HG03460 (cell line): ENCODE measurements around the gene RHPN2.
"Not testable (repeated sequence)": the region's sequence is repeated elsewhere in the genome, so short reads cannot be mapped to it uniquely, and the experiment has no call there.

ENCODE experiments used
- ATAC-seq: cut with Tn5 transposase; IDR thresholded peaks from one replicate; pipeline ENCODE4 v1.9.1; 2021; ENCODE audit not compliant: unreplicated experiment

The RHPN2 gene

GRCh38 chr19:33066543-33066942, 1.9 kb upstream of the RHPN2 start:
- ATAC-seq, result no peak

- ATAC-seq, result peak; percentile 51
These were observed 263 bp downstream of the RHPN2 start for GRCh38 chr19:33064458-33064791.

DNA sequence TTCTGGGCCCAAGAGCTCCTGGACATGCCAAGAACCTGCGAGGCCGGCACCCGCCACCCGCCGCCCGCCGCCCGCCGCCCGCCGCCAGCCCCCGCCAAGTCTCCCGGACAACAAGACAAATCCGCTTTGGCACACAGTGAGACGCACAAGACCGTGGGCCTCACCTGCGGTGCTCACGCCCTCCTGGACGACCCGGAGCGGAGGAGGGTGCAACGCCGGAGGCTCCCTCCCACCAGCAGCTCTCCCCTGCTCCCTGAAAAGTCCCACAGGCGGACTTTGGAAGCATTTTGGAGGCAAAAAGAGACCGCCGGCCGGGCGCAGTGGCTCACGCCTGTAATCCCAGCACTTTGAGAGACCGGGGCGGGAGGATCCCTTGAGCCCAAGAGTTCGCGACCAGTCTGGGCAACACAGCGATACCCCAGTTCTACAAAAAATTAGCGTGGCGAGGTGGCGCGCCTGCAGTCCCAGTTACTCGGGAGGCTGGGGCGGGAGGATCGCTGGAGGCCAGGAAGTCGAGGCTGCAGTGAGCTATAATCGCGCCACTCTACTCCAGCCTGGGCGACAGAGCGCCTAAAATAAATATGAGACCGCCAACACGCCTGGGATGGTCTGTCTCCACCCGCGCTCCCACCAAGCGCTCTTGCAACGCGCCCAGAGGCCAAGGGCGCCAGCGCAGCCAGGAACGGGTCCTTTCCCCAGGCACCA, 783 bp downstream of the RHPN2 start:
- ATAC-seq, result peak; percentile 29

DNA sequence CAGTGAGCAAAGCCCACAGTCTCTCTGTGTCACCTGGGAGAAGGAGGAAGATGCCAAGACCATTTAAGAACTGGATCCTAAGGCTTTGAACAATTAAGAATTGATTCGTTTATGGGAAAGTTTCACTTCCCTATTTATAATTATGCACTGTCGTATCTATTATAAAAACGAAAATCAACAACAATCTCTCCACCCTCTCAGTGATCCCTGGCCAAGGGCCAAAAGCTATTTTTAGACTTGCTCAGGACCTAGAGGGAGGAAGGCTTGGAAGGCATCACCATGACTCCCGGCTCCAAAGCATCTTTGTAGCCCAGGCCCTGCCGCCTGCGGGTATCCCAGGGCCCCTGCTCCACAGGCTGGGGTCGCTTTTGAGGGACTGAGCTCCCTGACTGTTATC, 1.3 kb downstream of the RHPN2 start:
- no peak for ATAC-seq

DNA sequence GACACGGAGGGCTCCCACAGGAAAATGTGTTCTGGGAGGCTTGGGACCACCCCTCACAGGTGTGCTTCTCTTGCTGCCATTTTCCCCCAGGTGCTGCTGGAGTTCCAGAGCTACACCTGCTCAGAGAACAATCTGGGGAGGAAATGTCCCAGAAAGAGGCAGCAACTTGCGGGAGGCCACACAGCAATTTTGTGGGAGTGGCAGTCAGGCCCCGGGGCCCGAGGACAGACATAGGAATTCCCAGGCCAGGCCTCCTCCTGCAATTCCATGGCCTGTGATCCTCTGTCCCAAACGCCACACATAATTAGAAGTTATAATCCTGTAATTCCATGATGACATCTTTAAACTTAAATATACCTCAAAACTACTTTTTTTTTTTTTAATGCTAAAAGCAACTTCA, 1.8 kb downstream of the RHPN2 start:
- ATAC-seq, result no peak

GRCh38 chr19:33060586-33060985, 4.1 kb downstream of the RHPN2 start:
- no peak for ATAC-seq

DNA sequence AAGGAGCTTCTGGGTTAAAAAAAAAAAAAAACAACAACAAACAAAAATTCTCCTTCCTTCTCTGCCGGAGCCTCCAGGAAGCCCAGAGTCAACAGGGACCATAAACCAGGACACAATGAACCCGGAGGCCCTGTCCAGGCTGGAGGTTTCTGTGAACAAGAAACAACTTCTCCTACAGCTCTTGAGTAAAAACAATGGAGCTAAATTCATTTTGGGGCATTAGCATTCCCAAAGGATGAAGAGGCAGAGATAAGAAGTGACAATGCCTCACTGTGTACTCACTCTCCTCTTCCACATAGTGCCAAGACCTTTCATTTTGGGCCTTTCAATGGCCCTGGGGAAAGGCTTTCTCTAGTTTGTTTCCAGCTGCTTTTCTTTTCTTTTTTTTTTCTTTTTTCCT, 9.0 kb downstream of the RHPN2 start:
- no peak for ATAC-seq

DNA sequence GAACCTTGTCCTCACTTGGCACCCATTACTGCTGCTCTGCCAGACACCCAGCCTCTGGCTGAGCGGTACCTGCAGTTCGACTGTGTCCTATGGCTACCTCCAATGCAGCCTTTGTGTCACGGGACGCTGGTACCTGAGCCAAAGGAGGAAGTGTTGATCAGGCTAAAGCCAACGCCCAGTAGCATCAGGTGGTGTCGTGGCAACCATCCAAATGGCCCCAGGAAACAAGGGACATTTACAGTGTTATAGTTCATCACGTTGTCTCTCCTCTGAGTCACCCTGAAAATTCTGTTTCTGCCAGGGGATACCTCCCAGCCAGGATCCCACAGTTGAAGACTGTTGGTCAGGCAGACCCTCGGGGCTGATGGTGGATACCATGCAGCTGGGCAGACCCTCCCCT, 10.1 kb downstream of the RHPN2 start:
- no peak for ATAC-seq

- ATAC-seq, result no peak
These were observed 12.2 kb downstream of the RHPN2 start for GRCh38 chr19:33052352-33052972.

DNA sequence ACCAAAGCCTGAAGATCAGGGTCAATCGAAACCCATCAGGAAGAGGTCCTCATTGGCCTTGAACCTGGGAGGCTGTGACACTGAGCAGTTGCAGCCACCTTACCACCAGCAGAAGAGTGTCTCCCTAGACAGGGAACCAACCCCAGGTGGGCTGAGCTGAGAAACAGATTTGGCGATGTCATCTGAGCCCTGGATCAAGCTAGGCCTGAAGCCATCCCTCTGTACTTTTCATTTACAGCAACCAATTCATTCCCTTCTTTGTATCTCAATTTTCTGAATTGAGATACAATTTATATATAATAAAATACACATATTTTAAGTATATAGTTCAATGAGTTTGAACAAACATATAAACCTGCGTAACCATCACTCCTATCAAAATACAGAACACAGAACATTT, 14.6 kb downstream of the RHPN2 start:
- no peak for ATAC-seq

DNA sequence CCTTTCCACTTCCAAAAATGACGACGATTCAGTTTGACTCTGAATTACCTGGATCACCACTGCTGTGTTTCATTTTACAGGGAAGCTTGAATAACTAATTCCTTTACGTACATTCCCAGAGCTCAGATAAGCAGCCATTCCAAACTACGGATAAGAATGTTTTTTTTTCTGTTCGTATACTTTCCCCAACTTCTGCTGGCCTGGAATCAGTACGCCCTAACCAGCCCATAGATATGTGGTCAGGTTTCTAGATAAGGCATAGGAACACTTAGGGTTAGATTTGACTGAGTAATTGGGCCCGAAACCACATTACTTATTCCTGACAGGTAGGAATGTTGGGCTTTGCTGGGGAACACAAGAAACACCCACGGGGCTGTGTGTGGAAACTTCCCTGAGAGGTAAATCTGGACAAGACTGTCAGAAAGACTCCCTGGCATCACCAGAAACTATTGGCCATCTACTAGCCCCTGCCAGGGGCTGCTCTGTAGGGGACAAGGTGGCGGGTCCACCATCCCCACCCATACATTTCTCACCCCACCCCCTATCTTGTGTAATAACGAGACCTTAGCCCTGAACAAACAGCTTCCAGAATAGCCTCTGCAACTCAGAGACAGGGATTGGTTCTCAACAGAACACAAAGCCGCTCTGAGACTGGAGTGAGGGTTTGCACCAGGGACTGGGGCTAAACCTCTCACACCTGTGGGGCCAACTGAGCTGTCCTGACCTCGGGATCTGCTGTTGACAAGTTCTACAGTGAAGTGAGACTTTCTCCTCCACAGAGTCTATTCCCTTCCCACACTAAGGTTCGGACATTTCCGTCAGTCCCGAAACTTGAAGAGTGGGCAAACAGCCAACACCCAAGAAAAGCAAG, 15.6 kb downstream of the RHPN2 start:
- ATAC-seq, result no peak

- no peak for ATAC-seq
These were observed 17.3 kb downstream of the RHPN2 start for GRCh38 chr19:33047422-33047821.

DNA sequence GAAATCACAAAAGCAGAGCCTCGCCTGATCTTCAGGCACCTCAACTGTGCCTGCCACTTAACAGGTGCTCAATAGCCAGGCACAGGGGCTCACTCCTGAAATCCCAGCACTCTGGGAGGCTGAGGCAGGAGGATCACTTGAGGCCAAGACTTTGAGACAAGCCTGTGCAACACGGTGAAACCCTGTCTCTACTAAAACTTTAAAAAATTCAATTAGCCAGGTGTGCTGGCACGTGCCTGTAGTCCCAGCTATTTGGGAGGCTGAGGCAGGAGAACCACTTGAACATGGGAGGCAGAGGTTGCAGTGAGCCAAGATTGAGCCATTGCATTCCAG, 22.9 kb downstream of the RHPN2 start:
- ATAC-seq, result not testable (repeated sequence)

DNA sequence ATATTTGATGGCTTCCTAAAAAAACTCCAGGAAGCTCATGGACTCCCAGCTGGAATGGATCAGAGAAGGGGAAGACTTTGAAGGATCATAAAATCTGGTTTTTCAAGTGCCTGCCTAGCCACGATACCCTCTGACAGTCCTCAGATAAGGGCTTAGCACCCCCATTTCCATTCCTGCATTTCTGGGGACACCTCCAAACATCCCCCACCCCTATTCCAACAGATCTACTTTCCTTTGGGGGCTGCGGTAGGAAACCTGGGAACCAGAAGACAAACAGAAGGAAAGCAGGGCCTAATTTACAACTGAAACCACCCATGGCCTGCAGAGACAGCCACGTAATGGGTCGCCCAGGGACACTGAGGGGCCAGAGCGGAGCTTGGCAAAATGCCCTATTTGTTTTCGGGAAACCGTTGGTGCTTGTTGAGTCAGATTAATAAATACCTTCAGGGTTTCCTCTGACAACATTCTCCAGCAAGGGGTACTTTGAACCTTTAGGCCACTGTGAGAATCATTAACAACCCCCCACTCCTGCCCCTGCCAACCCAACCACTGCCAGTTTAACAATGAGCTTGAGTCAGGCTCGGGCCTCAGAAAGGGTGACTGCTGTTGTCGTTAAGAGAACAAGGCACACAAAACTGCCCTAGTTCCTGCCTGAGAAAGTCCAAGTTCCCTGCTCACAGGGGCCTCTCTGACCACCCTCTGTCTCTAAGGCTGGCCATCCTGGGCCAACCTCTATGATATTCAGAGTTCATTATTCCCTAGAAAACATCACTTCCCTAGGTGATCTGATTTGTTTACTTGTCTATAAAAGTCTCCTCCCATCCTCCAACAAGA, 23.5 kb downstream of the RHPN2 start:
- ATAC-seq, result no peak

DNA sequence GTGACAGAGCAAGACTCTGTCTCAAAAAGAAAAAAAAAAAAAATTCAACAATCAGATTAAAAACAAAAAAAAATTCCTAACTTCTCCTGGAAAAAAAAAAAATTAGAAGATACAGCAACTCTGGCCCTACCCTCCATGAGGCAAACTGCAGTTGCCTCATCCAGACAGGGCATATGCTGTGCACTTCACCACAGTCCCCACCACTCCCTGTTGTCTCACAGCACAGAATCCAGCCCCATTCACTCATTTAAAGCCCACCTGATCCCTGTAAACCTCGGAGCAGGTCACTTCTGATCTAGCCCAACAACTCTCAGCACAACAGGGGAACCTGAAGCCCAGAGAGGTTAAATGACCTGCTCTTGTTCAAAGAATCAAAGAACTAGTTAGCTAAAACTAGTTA, 24.9 kb downstream of the RHPN2 start:
- ATAC-seq, result no peak

- no peak for ATAC-seq
These were observed 25.5 kb downstream of the RHPN2 start for GRCh38 chr19:33039108-33039599.

DNA sequence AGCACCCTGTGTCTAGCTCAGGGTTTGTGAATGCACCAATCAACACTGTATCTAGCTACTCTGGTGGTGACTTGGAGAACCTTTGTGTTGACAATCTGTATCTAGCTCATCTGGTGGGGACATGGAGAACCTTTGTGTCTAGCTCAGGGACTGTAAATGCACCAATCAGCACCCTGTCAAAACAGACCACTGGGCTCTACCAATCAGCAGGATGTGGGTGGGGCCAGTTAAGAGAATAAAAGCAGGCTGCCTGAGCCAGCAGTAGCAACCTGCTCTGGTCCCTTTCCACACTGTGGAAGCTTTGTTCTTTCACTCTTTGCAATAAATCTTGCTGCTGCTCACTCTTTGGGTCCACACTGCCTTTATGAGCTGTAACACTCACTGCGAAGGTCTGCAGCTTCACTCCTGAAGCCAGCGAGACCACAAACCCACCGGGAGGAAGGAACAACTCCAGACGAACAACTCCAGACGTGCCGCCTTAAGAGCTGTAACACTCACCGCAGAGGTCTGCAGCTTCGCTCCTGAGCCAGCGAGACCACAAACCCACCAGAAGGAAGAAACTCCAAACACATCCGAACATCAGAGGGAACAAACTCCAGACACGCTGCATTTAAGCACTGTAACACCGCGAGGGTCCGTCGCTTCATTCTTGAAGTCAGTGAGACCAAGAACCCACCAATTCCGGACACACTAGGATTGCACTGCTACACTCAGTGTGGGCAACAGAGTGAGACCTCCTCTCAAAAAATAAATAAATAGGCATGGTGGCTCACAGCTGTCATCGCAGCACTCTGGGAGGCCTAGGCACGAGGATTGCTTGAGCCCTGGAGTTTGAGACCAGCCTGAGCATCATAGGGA, 27.3 kb downstream of the RHPN2 start:
- ATAC-seq, result not testable (repeated sequence)

DNA sequence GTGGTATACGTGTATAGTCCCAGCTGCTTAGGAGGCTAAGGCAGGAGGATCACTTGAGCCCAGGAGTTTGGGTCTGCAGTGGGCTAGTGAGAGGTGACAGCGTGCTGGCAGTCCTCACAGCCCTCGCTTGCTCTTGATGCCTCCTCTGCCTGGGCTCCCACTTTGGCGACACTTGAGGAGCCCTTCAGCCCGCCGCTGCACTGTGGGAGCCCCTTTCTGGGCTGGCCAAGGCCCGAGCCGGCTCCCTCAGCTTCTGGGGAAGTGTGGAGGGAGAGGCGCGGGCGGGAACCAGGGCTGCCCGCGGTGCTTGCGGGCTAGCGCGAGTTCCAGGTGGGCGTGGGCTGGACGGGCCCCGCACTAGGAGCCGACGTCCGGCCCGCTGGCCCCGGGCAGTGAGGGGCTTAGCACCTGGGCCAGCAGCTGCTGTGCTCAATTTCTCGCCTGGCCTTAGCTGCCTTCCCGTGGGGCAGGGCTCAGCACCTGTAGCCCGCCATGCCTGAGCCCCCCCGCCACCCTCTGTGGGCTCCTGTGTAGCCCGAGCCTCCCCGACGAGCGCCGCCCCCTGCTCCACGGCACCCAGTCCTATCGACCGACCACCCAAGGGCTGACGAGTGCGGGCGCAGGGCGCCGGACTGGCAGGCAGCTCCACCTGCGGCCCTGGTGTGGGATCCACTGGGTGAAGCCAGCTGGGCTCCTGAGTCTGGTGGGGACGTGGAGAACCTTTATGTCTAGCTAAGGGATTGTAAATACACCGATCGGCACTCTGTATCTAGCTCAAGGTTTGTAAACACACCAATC, 28.1 kb downstream of the RHPN2 start:
- not testable (repeated sequence) for ATAC-seq

DNA sequence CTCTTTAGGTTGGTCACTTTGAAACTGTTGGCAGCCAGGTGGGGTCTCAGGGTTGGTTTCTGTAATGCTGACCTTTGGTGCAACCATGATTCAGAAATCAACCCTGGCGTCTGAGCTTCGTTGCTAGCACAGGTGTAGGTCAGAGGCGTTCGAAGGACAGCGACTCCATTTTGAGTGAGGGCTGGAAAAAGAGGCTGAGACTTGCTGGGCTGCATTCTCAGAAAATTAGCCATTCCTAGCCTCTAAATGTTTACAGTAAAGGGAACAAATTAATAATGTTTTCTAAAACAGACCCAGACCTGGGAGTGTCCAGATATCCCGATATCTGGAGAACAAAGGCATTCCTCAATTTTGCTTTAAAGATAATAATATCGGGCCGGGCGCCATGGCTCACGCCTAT, 29.2 kb downstream of the RHPN2 start:
- ATAC-seq, result no peak
